KMS-11 (cell line): ENCODE results near the gene PET100.

Source experiments
- H2AFZ ChIP-seq: fragments of 200-600 bp; sonication (generic); 2 replicates; pipeline ENCODE4 v1.6.1; 2016; ENCODE audit warnings: antibody characterized with exemption, mixed run types, low read depth
- H3K27ac ChIP-seq: fragments of 200-600 bp; sonication (generic); 2 replicates; pipeline ENCODE4 v1.6.1; 2016; ENCODE audit warnings: mild to moderate bottlenecking, mixed run types
- H3K27me3 ChIP-seq: fragments of 200-600 bp; sonication (generic); 2 replicates; pipeline ENCODE4 v1.6.1; 2017; ENCODE audit warnings: mild to moderate bottlenecking, low read depth, mixed run types, moderate library complexity; ENCODE audit not compliant: insufficient read depth
- H3K36me3 ChIP-seq: fragments of 200-600 bp; sonication (generic); 2 replicates; pipeline ENCODE4 v1.6.1; 2017; ENCODE audit warnings: mild to moderate bottlenecking, mixed run types; ENCODE audit not compliant: insufficient read depth
- H3K4me1 ChIP-seq: fragments of 200-600 bp; sonication (generic); 2 replicates; pipeline ENCODE4 v1.6.1; 2016; ENCODE audit warnings: mild to moderate bottlenecking, low read depth, mixed run types; ENCODE audit not compliant: poor library complexity, severe bottlenecking
- H3K4me2 ChIP-seq: fragments of 200-600 bp; sonication (generic); 2 replicates; pipeline ENCODE4 v1.7.0; 2016; ENCODE audit warnings: mild to moderate bottlenecking, mixed run types
- H3K4me3 ChIP-seq: fragments of 200-600 bp; sonication (generic); IDR thresholded peaks from 2 replicates; pipeline ENCODE4 v1.6.1; 2017; ENCODE audit warnings: low read depth, low read length, mixed read lengths; ENCODE audit not compliant: insufficient read depth
- H3K79me2 ChIP-seq: fragments of 200-600 bp; sonication (generic); 2 replicates; pipeline ENCODE4 v1.6.1; 2016; ENCODE audit warnings: low read depth, mixed run types; ENCODE audit not compliant: insufficient read depth
- H3K9ac ChIP-seq: fragments of 200-600 bp; sonication (generic); 2 replicates; pipeline ENCODE4 v1.6.1; 2016; ENCODE audit warnings: mild to moderate bottlenecking, mixed run types
- H4K20me1 ChIP-seq: fragments of 200-600 bp; sonication (generic); 2 replicates; pipeline ENCODE4 v1.6.1; 2016; ENCODE audit warnings: mild to moderate bottlenecking, mixed run types; ENCODE audit not compliant: insufficient read depth
- TF ChIP-seq, protein P1 (sequence below): fragments of 200-600 bp; sonication (generic); conservative IDR thresholded peaks from 2 replicates; pipeline ENCODE4 v1.6.1; 2017; ENCODE audit warnings: low read depth, mild to moderate bottlenecking, antibody characterized with exemption, low read length, moderate library complexity, mixed read lengths

The PET100 gene

DNA sequence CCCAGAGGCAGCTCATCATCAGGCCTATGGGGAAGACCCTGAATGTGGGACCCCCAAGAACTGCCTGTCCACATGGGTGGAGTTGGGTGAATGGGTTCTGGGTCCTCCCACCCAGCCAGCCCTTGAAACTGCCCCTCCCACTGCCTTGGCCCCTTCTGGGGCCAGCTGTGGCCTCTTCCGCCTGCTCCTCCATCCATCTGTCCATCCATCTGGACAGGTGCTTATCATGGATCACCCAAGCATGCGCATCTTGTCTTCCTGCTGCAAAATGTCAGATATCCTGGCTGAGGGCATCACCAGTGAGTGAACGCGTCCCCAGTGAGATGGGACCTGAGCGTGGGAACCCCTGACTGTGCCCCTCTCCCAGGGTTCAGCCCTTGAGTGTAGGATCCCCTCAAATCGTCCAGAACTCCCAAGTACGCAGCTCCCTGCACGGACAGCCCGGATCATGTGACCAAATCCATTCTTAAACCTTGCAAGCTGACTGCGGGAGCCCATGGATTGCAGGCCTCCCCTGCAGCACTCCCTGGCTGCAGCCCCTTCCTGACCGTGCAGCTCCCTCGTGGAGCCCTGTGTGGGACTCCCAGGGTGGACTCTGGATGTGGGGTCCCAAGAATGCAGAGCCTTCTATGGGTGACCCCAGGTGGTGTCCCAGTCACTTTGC is 9.3 kb downstream of the PET100 start:
- peaks cover 4% of the 10 kb centered on the region for H3K4me1 ChIP-seq
- TF ChIP-seq, protein P1, sequence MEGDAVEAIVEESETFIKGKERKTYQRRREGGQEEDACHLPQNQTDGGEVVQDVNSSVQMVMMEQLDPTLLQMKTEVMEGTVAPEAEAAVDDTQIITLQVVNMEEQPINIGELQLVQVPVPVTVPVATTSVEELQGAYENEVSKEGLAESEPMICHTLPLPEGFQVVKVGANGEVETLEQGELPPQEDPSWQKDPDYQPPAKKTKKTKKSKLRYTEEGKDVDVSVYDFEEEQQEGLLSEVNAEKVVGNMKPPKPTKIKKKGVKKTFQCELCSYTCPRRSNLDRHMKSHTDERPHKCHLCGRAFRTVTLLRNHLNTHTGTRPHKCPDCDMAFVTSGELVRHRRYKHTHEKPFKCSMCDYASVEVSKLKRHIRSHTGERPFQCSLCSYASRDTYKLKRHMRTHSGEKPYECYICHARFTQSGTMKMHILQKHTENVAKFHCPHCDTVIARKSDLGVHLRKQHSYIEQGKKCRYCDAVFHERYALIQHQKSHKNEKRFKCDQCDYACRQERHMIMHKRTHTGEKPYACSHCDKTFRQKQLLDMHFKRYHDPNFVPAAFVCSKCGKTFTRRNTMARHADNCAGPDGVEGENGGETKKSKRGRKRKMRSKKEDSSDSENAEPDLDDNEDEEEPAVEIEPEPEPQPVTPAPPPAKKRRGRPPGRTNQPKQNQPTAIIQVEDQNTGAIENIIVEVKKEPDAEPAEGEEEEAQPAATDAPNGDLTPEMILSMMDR = no peak
- no peaks in the 10 kb centered on the region for H3K79me2 ChIP-seq
- H3K4me3 ChIP-seq = no peak overlapping the region
- H4K20me1 ChIP-seq = no peaks in the 10 kb centered on the region
- H3K4me2 ChIP-seq = no peak overlapping the region
- H3K27ac ChIP-seq = no peak overlapping the region
- no peak overlapping the region for H3K9ac ChIP-seq
- H3K36me3 ChIP-seq = no peaks in the 10 kb centered on the region
- no peak overlapping the region for H2AFZ ChIP-seq
- no peaks in the 10 kb centered on the region for H3K27me3 ChIP-seq

GRCh38 chr19:7639863-7640348 is 10.3 kb downstream of the PET100 start:
- H3K27ac ChIP-seq = no peak overlapping the region
- no peaks in the 10 kb centered on the region for H3K27me3 ChIP-seq
- H2AFZ ChIP-seq = no peak overlapping the region
- TF ChIP-seq, protein P1 = no peak
- H4K20me1 ChIP-seq = no peaks in the 10 kb centered on the region
- H3K4me2 ChIP-seq = no peak overlapping the region
- no peak overlapping the region for H3K4me3 ChIP-seq
- no peaks in the 10 kb centered on the region for H3K79me2 ChIP-seq
- H3K9ac ChIP-seq = no peak overlapping the region
- H3K36me3 ChIP-seq = no peaks in the 10 kb centered on the region
- H3K4me1 ChIP-seq = peaks cover 4% of the 10 kb centered on the region

GRCh38 chr19:7640803-7641202 is 11.2 kb downstream of the PET100 start:
- no peaks in the 10 kb centered on the region for H3K27me3 ChIP-seq
- no peak overlapping the region for H3K9ac ChIP-seq
- H3K79me2 ChIP-seq = no peaks in the 10 kb centered on the region
- H4K20me1 ChIP-seq = no peaks in the 10 kb centered on the region
- TF ChIP-seq, protein P1 = no peak
- no peak overlapping the region for H3K4me2 ChIP-seq
- no peaks in the 10 kb centered on the region for H3K36me3 ChIP-seq
- H3K4me1 ChIP-seq = peaks cover 4% of the 10 kb centered on the region
- no peak overlapping the region for H3K4me3 ChIP-seq
- H3K27ac ChIP-seq = no peak overlapping the region
- no peak overlapping the region for H2AFZ ChIP-seq

- no peak overlapping the region for H3K9ac ChIP-seq
- peaks cover 2% of the 10 kb centered on the region for H3K4me1 ChIP-seq
- no peak overlapping the region for H3K4me3 ChIP-seq
- H3K4me2 ChIP-seq = no peak overlapping the region
- H3K27me3 ChIP-seq = no peaks in the 10 kb centered on the region
- H3K36me3 ChIP-seq = no peaks in the 10 kb centered on the region
- H3K27ac ChIP-seq = no peak overlapping the region
- H2AFZ ChIP-seq = no peak overlapping the region
- H4K20me1 ChIP-seq = no peaks in the 10 kb centered on the region
- H3K79me2 ChIP-seq = no peaks in the 10 kb centered on the region
- TF ChIP-seq, protein P1 = no peak
Observed at GRCh38 chr19:7641290-7642276, 12.0 kb downstream of the PET100 start.
